Mesendoderm (in vitro differentiated cells): Measurements from ENCODE around the gene MUSK.

Experiments used
- DNase-seq: peaks from one replicate; pipeline ENCODE4 v3.0.0; 2013
- H2AK5ac ChIP-seq: 2 replicates; pipeline ENCODE4 v1.6.1; 2013; ENCODE audit warnings: low read length, inconsistent platforms
- H2BK120ac ChIP-seq: 2 replicates; pipeline ENCODE4 v1.6.1; 2013; ENCODE audit warnings: low read depth, mild to moderate bottlenecking, low read length, moderate library complexity, mixed read lengths
- H2BK15ac ChIP-seq: replicated peaks from 2 replicates; pipeline ENCODE4 v1.6.1; 2013; ENCODE audit warnings: low read depth, mild to moderate bottlenecking, moderate library complexity
- H2BK5ac ChIP-seq: 2 replicates; pipeline ENCODE4 v1.6.1; 2013; ENCODE audit warnings: low read length, inconsistent platforms
- H3K18ac ChIP-seq: 2 replicates; pipeline ENCODE4 v1.6.1; 2013; ENCODE audit warnings: mild to moderate bottlenecking, low read length, mixed read lengths
- H3K23ac ChIP-seq: one replicate; pipeline ENCODE4 v1.6.1; 2013; ENCODE audit warnings: low read length
- H3K27ac ChIP-seq: 2 replicates; pipeline ENCODE4 v1.5.1; 2013; ENCODE audit warnings: low read depth, mild to moderate bottlenecking, inconsistent platforms, low read length, moderate library complexity
- H3K27me3 ChIP-seq: 2 replicates; pipeline ENCODE4 v1.6.1; 2013; ENCODE audit warnings: low read length, control low read depth, mild to moderate bottlenecking, inconsistent platforms; ENCODE audit not compliant: insufficient read depth, poor library complexity
- H3K36me3 ChIP-seq: 2 replicates; pipeline ENCODE4 v1.6.1; 2013; ENCODE audit warnings: low read length, inconsistent platforms; ENCODE audit not compliant: control insufficient read depth, insufficient read depth
- H3K4ac ChIP-seq: one replicate; pipeline ENCODE4 v1.6.1; 2013; ENCODE audit warnings: low read depth, mild to moderate bottlenecking, low read length, moderate library complexity
- H3K4me1 ChIP-seq: 2 replicates; pipeline ENCODE4 v1.6.1; 2013; ENCODE audit warnings: low read depth, low read length, inconsistent platforms; ENCODE audit not compliant: control insufficient read depth
- H3K4me2 ChIP-seq: 2 replicates; pipeline ENCODE4 v1.6.1; 2013; ENCODE audit warnings: low read length
- H3K4me3 ChIP-seq: 2 replicates; pipeline ENCODE4 v1.5.1; 2013; ENCODE audit warnings: mild to moderate bottlenecking, low read length
- H3K56ac ChIP-seq: one replicate; pipeline ENCODE4 v1.6.1; 2013; ENCODE audit warnings: low read length
- H3K79me1 ChIP-seq: 2 replicates; pipeline ENCODE4 v1.6.1; 2013; ENCODE audit warnings: low read length, inconsistent platforms
- H3K79me2 ChIP-seq: 2 replicates; pipeline ENCODE4 v1.6.1; 2013; ENCODE audit warnings: mild to moderate bottlenecking, low read length; ENCODE audit not compliant: control insufficient read depth, insufficient read depth
- H3K9ac ChIP-seq: 2 replicates; pipeline ENCODE4 v1.6.1; 2013; ENCODE audit warnings: low read length, inconsistent platforms
- H4K5ac ChIP-seq: one replicate; pipeline ENCODE4 v1.6.1; 2013; ENCODE audit warnings: low read length
- H4K8ac ChIP-seq: one replicate; pipeline ENCODE4 v1.6.1; 2013; ENCODE audit warnings: low read depth, mild to moderate bottlenecking, control low read depth, low read length, moderate library complexity
- WGBS: extraction: QIAGEN DNeasy Blood & Tissue Kit; methylation state at CpG from one replicate; pipeline ENCODE4 v1.1.7; 2013; ENCODE audit warnings: low lambda C conversion rate, missing lambda C conversion rate; ENCODE audit not compliant: insufficient coverage; ENCODE audit errors: extremely low coverage; 5-methylcytosine and 5-hydroxymethylcytosine counted together

MUSK gene

GRCh38 chr9:110744715-110745384 lies 76.3 kb downstream of the MUSK start:
- no peak overlapping the region for H3K4ac ChIP-seq
- peak; percentile 82 for DNase-seq
- H3K79me1 ChIP-seq = no peaks in the 10 kb centered on the region
- H3K9ac ChIP-seq = no peak overlapping the region
- no peak overlapping the region for H3K27ac ChIP-seq
- H3K4me1 ChIP-seq = peaks cover 3% of the 10 kb centered on the region
- H3K79me2 ChIP-seq = no peaks in the 10 kb centered on the region
- no peak overlapping the region for H2BK5ac ChIP-seq
- H2BK15ac ChIP-seq = no peak overlapping the region
- no peak overlapping the region for H4K8ac ChIP-seq
- H3K18ac ChIP-seq = no peak overlapping the region
- H2BK120ac ChIP-seq = no peak overlapping the region
- H3K23ac ChIP-seq = no peak overlapping the region
- H3K56ac ChIP-seq = no peak overlapping the region
- H4K5ac ChIP-seq = no peak overlapping the region
- no peak overlapping the region for H2AK5ac ChIP-seq
- H3K4me2 ChIP-seq = no peak overlapping the region
- no CpG with 5 or more reads among the region's 4 CpGs for WGBS
- no peaks in the 10 kb centered on the region for H3K27me3 ChIP-seq
- H3K4me3 ChIP-seq = no peak overlapping the region
- H3K36me3 ChIP-seq = no peaks in the 10 kb centered on the region

GRCh38 chr9:110745676-110746075 lies 77.1 kb downstream of the MUSK start:
- Histone ChIP-seq H3K79me2 (no peaks in the 10 kb centered on the region), H2BK5ac (no peak overlapping the region), H3K27ac (no peak overlapping the region), H4K5ac (no peak overlapping the region), H2BK15ac (no peak overlapping the region), H3K56ac (no peak overlapping the region), H3K18ac (no peak overlapping the region), H2BK120ac (no peak overlapping the region), H3K4me3 (no peak overlapping the region), H4K8ac (no peak overlapping the region), H3K23ac (no peak overlapping the region), H3K4me1 (peaks cover 3% of the 10 kb centered on the region), H3K9ac (no peak overlapping the region), H3K79me1 (no peaks in the 10 kb centered on the region), H3K27me3 (no peaks in the 10 kb centered on the region), H3K4me2 (no peak overlapping the region), H2AK5ac (no peak overlapping the region), H3K4ac (no peak overlapping the region), H3K36me3 (no peaks in the 10 kb centered on the region)
- DNase-seq = no peak
- no CpG with 5 or more reads among the region's 1 CpG for whole genome bisulfite sequencing

- no peak overlapping the region for H3K23ac ChIP-seq
- no peak overlapping the region for H3K27ac ChIP-seq
- no peak overlapping the region for H3K18ac ChIP-seq
- WGBS = no CpG with 5 or more reads among the region's 4 CpGs
- no peak overlapping the region for H3K4me2 ChIP-seq
- no peak overlapping the region for H2BK120ac ChIP-seq
- no peak overlapping the region for H2BK15ac ChIP-seq
- no peak overlapping the region for H2BK5ac ChIP-seq
- no peaks in the 10 kb centered on the region for H3K36me3 ChIP-seq
- H3K9ac ChIP-seq = no peak overlapping the region
- no peak overlapping the region for H3K4me3 ChIP-seq
- H3K56ac ChIP-seq = no peak overlapping the region
- no peak overlapping the region for H3K4ac ChIP-seq
- no peak overlapping the region for H4K5ac ChIP-seq
- no peak for DNase-seq
- no peak overlapping the region for H4K8ac ChIP-seq
- no peaks in the 10 kb centered on the region for H3K27me3 ChIP-seq
- peaks cover 3% of the 10 kb centered on the region for H3K4me1 ChIP-seq
- no peaks in the 10 kb centered on the region for H3K79me2 ChIP-seq
- no peaks in the 10 kb centered on the region for H3K79me1 ChIP-seq
- H2AK5ac ChIP-seq = no peak overlapping the region
Observed at GRCh38 chr9:110746211-110746930, 77.8 kb downstream of the MUSK start.

- Histone ChIP-seq H2AK5ac (no peak overlapping the region), H3K79me1 (no peaks in the 10 kb centered on the region), H3K79me2 (no peaks in the 10 kb centered on the region), H3K9ac (no peak overlapping the region), H3K27me3 (no peaks in the 10 kb centered on the region), H3K4me2 (no peak overlapping the region), H2BK5ac (no peak overlapping the region), H3K4me1 (peaks cover 3% of the 10 kb centered on the region), H3K4ac (no peak overlapping the region), H3K18ac (no peak overlapping the region), H3K36me3 (no peaks in the 10 kb centered on the region), H3K56ac (no peak overlapping the region), H2BK15ac (no peak overlapping the region), H4K5ac (no peak overlapping the region), H2BK120ac (no peak overlapping the region), H3K4me3 (no peak overlapping the region), H3K23ac (no peak overlapping the region), H4K8ac (no peak overlapping the region), H3K27ac (no peak overlapping the region)
- WGBS = 50% methylated on average over 1 of the region's 5 CpGs
- DNase-seq = no peak
Observed at GRCh38 chr9:110748251-110748893, 79.8 kb downstream of the MUSK start.

- no CpG with 5 or more reads among the region's 1 CpG for WGBS
- no peak overlapping the region for H3K18ac ChIP-seq
- no peak overlapping the region for H3K4me2 ChIP-seq
- H3K79me2 ChIP-seq = no peaks in the 10 kb centered on the region
- H3K23ac ChIP-seq = no peak overlapping the region
- H2BK5ac ChIP-seq = no peak overlapping the region
- DNase-seq = no peak
- H3K4me1 ChIP-seq = no peaks in the 10 kb centered on the region
- no peak overlapping the region for H3K27ac ChIP-seq
- no peak overlapping the region for H4K8ac ChIP-seq
- no peak overlapping the region for H2AK5ac ChIP-seq
- H3K9ac ChIP-seq = no peak overlapping the region
- no peaks in the 10 kb centered on the region for H3K36me3 ChIP-seq
- H2BK120ac ChIP-seq = no peak overlapping the region
- H2BK15ac ChIP-seq = no peak overlapping the region
- no peaks in the 10 kb centered on the region for H3K27me3 ChIP-seq
- H3K4ac ChIP-seq = no peak overlapping the region
- no peaks in the 10 kb centered on the region for H3K79me1 ChIP-seq
- H3K56ac ChIP-seq = no peak overlapping the region
- no peak overlapping the region for H3K4me3 ChIP-seq
- H4K5ac ChIP-seq = no peak overlapping the region
Observed at GRCh38 chr9:110750272-110750671, 81.7 kb downstream of the MUSK start.
